Mononuclear cell (primary cell): ENCODE measurements around the gene GUCY2D. TPM values are rescaled to one million over a fixed set of nuclear protein-coding genes. Genes with fewer than 3 reads are reported as not detected.
"Not testable (repeated sequence)": the region's sequence is repeated elsewhere in the genome, so short reads cannot be mapped to it uniquely, and the experiment has no call there.

ENCODE experiments used
- H3K27me3 ChIP-seq: 2 replicates; pipeline ENCODE4 v1.6.0; 2011; ENCODE audit warnings: low read length, control low read depth; ENCODE audit not compliant: insufficient read depth
- H3K4me1 ChIP-seq: 2 replicates; pipeline ENCODE4 v1.5.1; 2011; ENCODE audit warnings: mild to moderate bottlenecking, low read length, control low read depth; ENCODE audit not compliant: insufficient read depth
- H3K4me3 ChIP-seq: 2 replicates; pipeline ENCODE4 v1.5.1; 2011; ENCODE audit warnings: mild to moderate bottlenecking, low read length, moderate library complexity
- H3K9me3 ChIP-seq: 2 replicates; pipeline ENCODE4 v1.5.1; 2011; ENCODE audit warnings: low read depth, mild to moderate bottlenecking, control low read depth, low read length
- total RNA-seq: library from RNA; depleted of rRNA; stranded (reverse); fragments of >200 nt; gene quantifications from one replicate; pipeline ENCODE4 v1.2.3, GENCODE V29; 2012

Gene GUCY2D
- total RNA-seq, 1 donor: 0.10 TPM

DNA sequence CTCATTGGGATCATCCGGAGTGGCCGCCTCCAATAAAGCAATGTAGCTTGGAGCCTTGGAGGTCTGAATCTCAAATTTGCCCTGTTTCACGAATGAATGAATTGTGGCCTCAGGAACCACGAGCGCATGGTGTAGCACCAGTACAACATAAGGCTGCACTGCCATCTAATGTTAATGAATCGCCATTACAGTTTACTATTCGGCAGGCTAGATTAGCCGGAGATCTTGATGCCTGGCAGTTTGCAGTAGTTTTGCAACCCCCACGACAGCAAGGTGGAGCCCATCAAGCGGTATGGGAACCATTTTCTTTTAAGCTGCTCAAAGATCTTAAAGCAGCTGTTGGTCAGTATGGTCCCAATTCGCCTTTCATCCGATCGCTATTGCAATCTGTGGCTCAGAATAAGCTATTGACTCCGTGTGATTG, 55.3 kb downstream of the GUCY2D start:
- Histone ChIP-seq H3K4me3 (no peak overlapping the region), H3K9me3 (no peaks in the 10 kb centered on the region), H3K27me3 (peaks cover 32% of the 10 kb centered on the region), H3K4me1 (peaks cover 38% of the 10 kb centered on the region)

DNA sequence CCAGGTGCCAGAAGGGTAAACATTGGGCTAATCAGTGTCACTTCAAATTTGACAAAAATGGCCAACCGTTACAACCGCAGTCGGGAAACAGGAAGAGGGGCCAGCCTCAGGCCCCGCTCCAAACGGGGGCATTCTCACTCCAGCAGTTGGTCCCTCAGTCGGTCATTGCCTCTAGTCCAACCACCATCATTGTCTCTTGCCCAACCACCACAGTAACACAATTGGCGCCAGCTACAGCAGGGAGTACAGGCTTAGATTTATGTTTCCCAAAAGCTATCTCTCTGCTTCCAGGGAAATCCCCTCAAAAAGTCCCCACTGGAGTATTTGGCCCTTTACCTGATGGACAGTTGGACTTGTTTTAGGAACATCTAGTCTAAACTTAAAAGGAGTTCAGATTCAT, 56.7 kb downstream of the GUCY2D start:
- peaks cover 48% of the 10 kb centered on the region for H3K4me1 ChIP-seq
- H3K27me3 ChIP-seq: peaks cover 41% of the 10 kb centered on the region
- H3K9me3 ChIP-seq: no peaks in the 10 kb centered on the region
- no peak overlapping the region for H3K4me3 ChIP-seq

DNA sequence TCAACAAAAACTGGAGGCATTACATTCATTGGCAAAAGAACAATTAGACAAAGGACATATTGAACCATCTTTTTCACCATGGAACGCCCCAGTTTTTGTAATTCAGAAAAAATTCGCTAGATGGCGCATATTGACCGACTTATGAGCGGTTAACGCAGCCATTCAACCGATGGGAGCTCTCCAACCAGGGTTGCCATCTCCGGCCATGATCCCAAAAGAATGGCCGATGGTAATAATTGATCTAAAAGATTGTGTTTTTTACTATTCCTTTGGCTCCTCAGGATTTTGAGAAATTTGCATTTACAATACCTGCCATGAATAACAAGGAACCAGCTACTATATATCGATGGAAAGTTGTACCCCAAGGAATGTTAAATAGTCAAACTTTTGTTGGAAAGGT, 57.9 kb downstream of the GUCY2D start:
- Histone ChIP-seq H3K4me3 (no peak overlapping the region), H3K9me3 (no peaks in the 10 kb centered on the region), H3K27me3 (peaks cover 47% of the 10 kb centered on the region), H3K4me1 (peaks cover 46% of the 10 kb centered on the region)

- H3K9me3 ChIP-seq: not testable (repeated sequence)
- H3K27me3 ChIP-seq: peaks cover 47% of the 10 kb centered on the region
- H3K4me1 ChIP-seq: peaks cover 34% of the 10 kb centered on the region
These were observed 59.4 kb downstream of the GUCY2D start for GRCh38 chr17:8061851-8062250.

DNA sequence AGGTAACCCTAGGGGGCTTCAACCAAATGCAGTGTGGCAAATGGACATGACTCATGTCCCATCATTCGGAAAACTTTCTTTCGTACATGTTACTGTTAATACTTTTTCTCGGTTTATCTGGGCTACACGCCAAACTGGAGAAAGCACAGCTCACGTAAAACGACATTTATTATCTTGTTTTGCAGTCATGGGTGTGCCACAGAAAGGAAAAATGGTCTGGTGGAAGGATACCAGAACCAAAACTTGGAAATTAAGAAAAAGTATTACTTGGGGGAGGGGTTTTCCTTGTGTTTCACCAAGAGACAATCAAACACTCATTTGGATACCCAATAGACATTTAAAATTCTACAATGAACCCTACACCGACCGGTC, 60.0 kb downstream of the GUCY2D start:
- Histone ChIP-seq H3K27me3 (peaks cover 47% of the 10 kb centered on the region), H3K4me1 (peaks cover 33% of the 10 kb centered on the region), H3K4me3 (no peak overlapping the region), H3K9me3 (no peaks in the 10 kb centered on the region)

More at GRCh38 chr17:8061851-8062250, 59.4 kb downstream of the GUCY2D start:
- H3K4me3 ChIP-seq: not testable (repeated sequence)

DNA sequence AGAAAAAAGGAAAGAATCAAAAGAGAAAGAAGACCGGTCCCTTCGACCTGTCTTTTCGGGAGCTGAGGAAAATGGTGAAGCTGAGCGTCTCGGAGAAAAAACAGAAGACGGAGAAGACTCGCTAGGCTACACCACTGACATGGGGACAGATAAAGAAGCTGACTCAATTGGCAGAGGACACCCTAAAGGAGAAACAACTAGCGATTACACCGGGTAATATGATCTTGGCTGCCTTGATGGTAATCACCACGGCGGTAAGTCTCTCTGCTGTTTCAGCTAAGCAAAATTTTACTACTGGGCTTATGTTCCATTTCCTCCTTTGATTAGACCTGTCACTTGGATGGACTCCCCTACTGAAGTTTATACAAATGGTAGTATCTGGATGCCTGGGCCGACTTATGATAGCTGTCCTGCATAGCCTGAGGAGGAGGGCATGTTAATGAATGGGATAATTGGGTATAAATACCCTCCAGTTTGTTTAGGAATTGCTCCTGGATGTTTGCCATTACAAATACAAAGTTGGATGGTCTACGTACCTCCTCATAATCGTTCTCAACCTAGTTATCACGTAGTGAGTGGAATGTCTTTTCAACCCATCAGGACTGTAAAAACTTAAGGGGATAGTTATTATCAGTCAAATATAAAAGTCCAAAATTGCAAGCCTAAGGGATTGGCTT, 60.5 kb downstream of the GUCY2D start:
- Histone ChIP-seq H3K27me3 (peaks cover 47% of the 10 kb centered on the region), H3K4me3 (no peak overlapping the region), H3K4me1 (peaks cover 31% of the 10 kb centered on the region), H3K9me3 (no peaks in the 10 kb centered on the region)

- Histone ChIP-seq H3K4me1 (peaks cover 40% of the 10 kb centered on the region), H3K4me3 (no peak overlapping the region), H3K9me3 (no peaks in the 10 kb centered on the region), H3K27me3 (peaks cover 43% of the 10 kb centered on the region)
These were observed 61.5 kb downstream of the GUCY2D start for GRCh38 chr17:8063761-8064534.

GRCh38 chr17:8064561-8065019, 62.2 kb downstream of the GUCY2D start:
- Histone ChIP-seq H3K27me3 (peaks cover 37% of the 10 kb centered on the region), H3K4me3 (no peak overlapping the region), H3K9me3 (no peaks in the 10 kb centered on the region), H3K4me1 (peaks cover 46% of the 10 kb centered on the region)

- H3K9me3 ChIP-seq: no peaks in the 10 kb centered on the region
- H3K4me3 ChIP-seq: no peak overlapping the region
- peaks cover 60% of the 10 kb centered on the region for H3K4me1 ChIP-seq
- peaks cover 34% of the 10 kb centered on the region for H3K27me3 ChIP-seq
These were observed 64.7 kb downstream of the GUCY2D start for GRCh38 chr17:8066841-8067775.

GRCh38 chr17:8067806-8068205, 65.4 kb downstream of the GUCY2D start:
- no peak overlapping the region for H3K4me3 ChIP-seq
- H3K27me3 ChIP-seq: peaks cover 34% of the 10 kb centered on the region
- peaks cover 64% of the 10 kb centered on the region for H3K4me1 ChIP-seq

DNA sequence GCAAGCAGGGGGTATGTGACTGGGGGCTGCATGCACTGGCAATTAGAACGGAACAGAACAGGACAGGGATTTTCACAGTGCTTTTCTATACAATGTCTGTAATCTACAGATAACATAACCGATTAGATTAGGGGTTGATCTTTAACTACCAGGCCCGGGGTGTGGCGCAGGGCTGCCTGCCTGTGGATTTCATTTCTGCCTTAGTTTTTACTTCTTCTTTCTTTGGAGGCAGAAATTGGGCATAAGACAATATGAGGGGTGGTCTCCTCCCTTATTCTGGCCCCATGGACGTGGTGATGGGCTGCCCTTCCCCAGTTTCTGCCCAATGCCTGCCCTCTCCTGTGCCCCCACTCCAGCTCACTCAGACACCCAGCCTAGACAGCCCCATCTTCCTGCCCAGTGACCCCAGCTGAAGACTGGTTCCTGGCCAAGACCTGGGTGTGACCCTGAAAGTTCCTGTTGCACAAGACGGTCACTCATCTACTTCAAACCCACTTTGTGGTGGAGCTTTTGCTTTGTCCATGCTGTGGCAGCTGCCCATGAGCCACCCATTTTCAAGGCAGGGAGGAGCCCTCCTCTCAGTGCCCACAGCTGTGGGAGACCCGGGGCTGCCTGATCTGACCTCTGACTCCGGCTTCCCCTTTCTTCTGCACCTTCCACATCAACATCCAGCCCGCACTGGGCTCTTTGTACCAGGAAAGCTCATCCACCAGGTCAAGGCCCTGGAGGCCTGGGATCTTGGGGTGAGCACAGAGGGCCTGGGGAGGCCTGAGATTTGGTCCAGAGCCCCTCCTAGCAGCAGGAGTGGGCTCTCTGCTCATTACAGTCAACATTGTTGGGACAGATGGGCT, 66.5 kb downstream of the GUCY2D start:
- Histone ChIP-seq H3K9me3 (no peaks in the 10 kb centered on the region), H3K27me3 (peaks cover 37% of the 10 kb centered on the region), H3K4me1 (peaks cover 67% of the 10 kb centered on the region), H3K4me3 (no peak overlapping the region)

More at GRCh38 chr17:8067806-8068205, 65.4 kb downstream of the GUCY2D start:
- no peaks in the 10 kb centered on the region for H3K9me3 ChIP-seq

DNA sequence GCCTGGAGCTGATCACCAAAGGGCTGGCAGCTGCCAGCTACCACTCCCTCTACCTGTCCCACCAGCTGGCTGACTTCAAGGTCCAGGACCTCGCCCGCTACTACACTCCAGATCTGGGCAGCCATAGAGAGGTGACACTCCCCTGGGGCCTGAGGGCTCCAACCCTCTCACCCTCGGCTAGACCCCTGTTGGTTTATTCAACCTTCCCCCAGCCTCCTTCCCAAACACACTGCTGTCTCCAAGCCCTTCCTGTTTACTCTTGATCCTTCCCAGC, 67.1 kb downstream of the GUCY2D start:
- H3K4me1 ChIP-seq: peaks cover 65% of the 10 kb centered on the region
- no peak overlapping the region for H3K4me3 ChIP-seq
- H3K27me3 ChIP-seq: peaks cover 42% of the 10 kb centered on the region
- H3K9me3 ChIP-seq: no peaks in the 10 kb centered on the region
